GM21619 (cell line): ENCODE measurements around the gene GOLPH3.
"Not testable (repeated sequence)": the region's sequence is repeated elsewhere in the genome, so short reads cannot be mapped to it uniquely, and the experiment has no call there.

Experiments
- ATAC-seq: cut with Tn5 transposase; IDR thresholded peaks from one replicate; pipeline ENCODE4 v1.9.1; 2021; ENCODE audit not compliant: unreplicated experiment

GOLPH3 gene

GRCh38 chr5:32138839-32139493 lies 35.2 kb downstream of the GOLPH3 start:
- ATAC-seq, result no peak

GRCh38 chr5:32136342-32136741 lies 37.8 kb downstream of the GOLPH3 start:
- no peak for ATAC-seq

- ATAC-seq, result no peak
Measured at GRCh38 chr5:32135086-32135485, 39.0 kb downstream of the GOLPH3 start.

- ATAC-seq, result no peak
Measured at GRCh38 chr5:32132757-32133156, 41.4 kb downstream of the GOLPH3 start.

- no peak for ATAC-seq
Measured at GRCh38 chr5:32131604-32132003, 42.5 kb downstream of the GOLPH3 start.

DNA sequence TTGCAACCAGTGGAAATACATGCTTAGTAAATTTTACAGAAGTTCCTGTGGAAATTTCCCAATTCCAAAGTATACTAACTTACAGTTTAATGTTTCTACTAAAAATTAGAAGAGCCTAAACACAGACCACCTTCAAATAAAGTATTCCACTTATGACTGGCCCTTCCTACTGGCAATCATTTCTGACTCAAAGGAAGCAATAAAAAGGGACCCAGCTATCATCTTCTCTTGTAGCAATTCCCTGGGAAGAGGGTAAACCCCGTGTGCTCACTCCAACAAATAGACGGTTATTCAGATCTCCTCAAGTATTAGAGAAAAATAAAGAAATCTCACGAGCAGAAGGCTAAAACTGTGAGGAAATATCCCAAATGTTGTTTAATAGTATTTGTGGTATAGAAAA lies 43.3 kb downstream of the GOLPH3 start:
- no peak for ATAC-seq

GRCh38 chr5:32129074-32129598 lies 45.0 kb downstream of the GOLPH3 start:
- ATAC-seq, result no peak

DNA sequence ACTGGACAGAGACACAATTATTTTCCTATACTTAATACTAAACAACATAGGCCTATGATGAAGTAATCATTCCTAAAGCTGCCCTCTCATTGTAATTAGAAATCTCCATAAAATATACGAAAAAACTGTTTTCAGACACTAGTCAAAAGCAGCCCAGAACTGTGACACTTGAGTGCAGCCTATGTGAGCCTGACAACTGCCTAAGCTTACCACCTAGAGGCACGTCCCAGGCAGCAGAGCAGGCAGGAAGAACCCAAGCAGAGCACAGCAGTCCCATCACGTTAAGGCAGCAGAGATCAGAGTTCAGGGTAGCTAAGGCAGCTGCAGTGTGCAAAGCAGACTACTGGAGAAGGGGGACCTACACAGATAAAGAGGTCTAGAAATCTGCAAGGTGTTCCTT lies 46.4 kb downstream of the GOLPH3 start:
- no peak for ATAC-seq

DNA sequence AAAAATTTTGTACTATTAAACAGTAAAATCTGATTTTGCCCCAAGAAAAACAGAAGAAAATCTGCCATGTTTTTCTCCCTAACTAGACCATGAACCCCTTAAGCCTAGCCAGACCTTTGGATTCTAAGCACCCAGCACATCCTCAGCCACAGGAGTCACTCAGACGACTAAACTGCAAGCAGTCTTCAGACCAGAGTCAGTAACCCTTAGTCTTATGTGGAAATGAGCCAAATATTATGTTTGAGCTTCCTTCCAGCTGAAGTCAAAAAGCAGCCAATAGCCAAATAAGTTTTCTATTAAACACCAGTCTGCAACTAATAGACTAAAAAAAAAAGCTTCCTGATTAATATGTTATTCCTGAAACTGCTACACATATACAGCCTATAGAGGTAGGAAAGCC lies 47.4 kb downstream of the GOLPH3 start:
- ATAC-seq, result no peak

GRCh38 chr5:32123889-32124676 lies 50.0 kb downstream of the GOLPH3 start:
- ATAC-seq, result no peak

- ATAC-seq, result peak; percentile 44
Measured at GRCh38 chr5:32123058-32123805, 50.9 kb downstream of the GOLPH3 start.

GRCh38 chr5:32118922-32119321 lies 55.2 kb downstream of the GOLPH3 start:
- not testable (repeated sequence) for ATAC-seq

GRCh38 chr5:32116574-32117313 lies 57.4 kb downstream of the GOLPH3 start:
- ATAC-seq, result no peak

DNA sequence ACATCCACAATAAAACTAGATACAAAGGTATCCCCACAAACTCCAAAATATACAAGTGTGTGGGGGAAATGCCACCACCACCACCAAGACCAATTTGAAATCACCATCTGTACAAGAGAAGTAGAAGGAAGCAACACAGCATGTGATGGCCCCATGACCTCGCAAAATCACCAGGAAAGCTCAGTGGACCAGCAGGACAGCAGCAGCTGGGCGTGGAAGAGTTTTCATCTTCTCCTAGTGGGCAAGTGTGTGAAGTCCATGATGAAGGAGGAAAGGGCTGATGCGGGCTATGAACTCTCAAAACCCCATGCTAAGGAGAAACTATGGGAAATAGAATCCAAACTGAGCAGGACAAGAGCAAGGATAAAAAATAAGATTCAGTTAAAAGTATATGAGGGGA lies 58.1 kb downstream of the GOLPH3 start:
- ATAC-seq, result no peak

DNA sequence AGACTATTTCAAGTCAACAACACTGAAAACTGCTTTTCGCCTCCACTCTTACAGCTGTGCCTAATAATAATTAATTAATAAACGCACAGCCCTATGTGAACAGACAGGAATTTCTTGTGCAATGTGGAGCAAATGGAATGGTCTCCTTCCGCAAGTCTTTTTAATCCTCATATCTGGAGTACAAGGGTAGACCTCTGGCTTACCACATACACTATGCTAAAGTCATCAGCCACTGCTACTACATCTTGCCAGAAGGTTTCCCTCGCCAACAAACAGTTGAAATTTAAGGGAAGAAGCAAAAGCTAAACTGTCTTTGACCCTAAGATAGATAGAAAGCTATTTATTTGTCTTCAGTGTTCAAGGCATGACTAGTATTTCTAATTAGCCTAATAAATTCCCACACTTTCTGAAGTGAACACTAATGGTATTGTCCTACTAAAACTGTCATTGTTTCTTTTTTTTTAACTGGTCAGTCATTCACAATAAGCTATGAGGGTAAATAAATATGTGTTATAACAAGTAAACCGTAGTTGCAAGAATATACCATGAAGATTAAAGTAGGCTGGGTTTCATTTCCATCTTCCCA lies 63.9 kb downstream of the GOLPH3 start:
- ATAC-seq, result no peak

GRCh38 chr5:32109236-32109635 lies 64.9 kb downstream of the GOLPH3 start:
- no peak for ATAC-seq

DNA sequence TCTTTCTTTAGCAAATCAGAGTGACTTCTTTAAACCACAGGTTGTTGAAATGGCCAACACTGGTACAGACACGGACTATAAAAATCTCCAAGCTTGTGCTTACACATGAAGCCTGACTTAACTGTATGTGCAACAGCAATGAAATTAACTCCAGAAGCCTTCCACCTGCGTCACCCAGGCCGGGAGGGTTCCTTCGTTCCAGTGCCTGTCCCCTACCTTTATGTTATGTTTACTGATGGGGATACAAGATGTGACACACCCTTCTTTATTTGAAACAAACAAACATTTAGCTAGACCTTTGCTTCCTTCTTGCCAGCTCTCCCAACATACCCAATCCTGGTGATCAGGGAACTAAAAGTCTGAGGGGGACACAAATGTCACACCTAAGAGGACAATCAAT lies 66.0 kb downstream of the GOLPH3 start:
- ATAC-seq, result no peak

DNA sequence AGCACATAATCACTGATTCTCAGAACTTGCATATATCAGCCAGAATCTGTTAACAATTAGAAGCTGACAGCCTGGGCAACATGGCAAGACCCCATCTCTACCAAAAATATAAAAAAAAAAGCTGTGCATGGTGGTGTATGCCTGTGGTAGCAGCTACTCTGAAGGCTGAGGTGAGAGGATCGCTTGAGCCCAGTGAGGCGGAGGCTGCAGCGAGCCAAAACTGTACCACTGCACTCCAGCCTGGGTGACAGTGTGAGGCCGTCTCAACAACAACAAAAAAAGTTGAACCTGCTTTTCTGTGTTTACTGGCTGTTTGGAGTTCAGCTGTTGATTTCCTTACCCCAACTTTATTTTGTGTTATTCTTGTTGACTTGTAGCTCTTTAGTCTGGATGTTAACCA lies 66.8 kb downstream of the GOLPH3 start:
- ATAC-seq, result no peak

DNA sequence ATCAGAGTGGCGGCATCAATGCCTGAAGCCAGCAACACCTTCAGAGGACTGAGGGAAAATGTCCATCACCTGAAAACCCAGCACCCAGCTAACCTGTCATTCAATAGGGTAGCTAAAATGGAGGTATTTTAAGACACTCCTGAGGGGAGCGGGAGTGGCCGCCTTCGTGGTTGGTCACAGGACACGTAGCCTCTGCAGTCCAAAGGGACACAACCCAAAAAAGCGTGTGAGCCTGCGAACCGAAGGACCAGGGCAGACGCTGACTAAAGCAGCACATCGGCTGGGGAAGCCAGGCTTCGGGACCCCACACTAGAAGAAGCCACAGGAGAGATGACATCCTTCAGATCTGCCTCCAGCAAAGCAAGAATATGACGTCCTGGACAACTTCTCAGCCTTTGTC lies 70.6 kb downstream of the GOLPH3 start:
- no peak for ATAC-seq

DNA sequence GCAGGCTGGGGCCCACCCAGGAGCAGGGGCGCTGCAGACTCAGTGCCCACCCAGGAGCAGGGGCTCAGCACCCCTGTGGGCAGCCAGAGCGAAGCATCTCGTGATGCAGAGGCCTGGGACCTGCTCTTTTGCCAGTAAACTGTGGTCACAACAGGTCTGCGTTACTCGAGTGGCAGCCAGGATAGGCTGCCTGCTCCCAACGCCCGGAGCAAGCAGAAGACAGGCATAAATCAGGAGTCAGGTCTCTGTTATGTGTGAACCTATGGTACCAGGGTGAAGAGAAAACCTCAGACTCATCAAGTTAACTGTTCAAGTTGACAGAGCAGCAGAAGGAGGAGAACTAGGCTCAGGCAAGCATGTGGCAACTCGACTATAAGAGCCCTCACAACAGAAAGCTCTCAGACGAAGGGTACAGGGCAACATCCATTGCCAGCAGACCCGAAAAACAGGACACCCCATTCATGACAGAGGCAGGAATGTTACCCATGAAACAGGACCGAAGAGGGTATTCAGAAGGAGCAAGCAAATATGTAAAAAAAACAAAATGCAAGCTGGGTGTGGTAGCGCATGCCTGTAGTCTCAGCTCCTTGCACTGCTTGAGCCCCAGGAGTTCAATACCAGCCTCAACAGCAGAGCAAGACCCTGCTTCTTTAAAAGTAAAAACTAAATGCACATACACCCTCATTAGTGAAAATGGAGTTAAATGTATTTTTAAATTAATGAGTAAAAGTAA lies 71.7 kb downstream of the GOLPH3 start:
- no peak for ATAC-seq
